GM11168 (cell line): ENCODE measurements around the gene CDK11A.
"Not testable (repeated sequence)": the region's sequence is repeated elsewhere in the genome, so short reads cannot be mapped to it uniquely, and the experiment has no call there.

Experiments used
- in situ Hi-C: fragments of 300-500 bp; cut with MboI; formaldehyde crosslinking; loops from one replicate; pipeline ENCODE4 v1.12.0; 2022; ENCODE audit warnings: low sequenced_read_pairs; ENCODE audit not compliant: unreplicated experiment

CDK11A gene

DNA sequence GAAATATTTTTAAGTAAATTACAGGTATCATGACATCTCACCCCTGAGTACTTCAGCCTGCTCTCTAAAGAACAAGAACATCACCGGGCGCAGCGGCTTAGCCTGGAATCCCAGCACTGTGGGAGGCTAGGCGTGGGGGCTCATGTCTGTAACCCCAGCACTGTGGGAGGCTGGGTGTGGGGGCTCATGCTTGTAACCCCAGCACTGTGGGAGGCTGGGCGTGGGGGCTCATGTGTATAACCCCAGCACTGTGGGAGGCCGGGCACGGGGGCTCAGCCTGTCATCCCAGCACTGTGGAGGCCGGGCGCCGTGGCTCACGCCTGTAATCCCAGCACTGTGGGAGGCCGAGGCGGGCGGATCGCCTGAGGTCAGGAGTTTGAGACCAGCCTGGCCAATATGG, 57.6 kb downstream of the CDK11A start:
- in situ Hi-C loops = no loop called here

DNA sequence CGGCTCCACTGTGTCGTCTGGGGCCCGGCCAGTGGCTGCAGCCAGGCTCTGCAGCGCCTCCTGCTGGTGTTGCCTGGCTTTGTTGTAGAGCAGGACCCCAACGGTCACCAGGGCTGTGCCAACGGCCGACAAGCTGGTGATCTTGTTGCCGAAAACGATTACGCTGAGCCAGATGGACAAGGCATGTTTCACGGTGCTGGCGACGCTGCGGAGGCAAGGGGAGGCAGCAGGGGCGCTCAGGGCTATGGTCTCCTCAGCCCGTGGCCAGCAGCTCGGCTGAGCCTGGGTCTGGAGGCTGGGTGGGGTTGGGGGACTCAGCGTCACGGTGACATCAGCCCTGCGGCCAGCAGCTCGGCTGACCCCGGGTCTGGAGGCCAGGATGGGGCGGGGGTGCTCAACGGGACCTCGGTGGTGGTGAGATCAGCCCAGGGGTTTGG, 58.3 kb downstream of the CDK11A start:
- in situ Hi-C loops = no loop called here

DNA sequence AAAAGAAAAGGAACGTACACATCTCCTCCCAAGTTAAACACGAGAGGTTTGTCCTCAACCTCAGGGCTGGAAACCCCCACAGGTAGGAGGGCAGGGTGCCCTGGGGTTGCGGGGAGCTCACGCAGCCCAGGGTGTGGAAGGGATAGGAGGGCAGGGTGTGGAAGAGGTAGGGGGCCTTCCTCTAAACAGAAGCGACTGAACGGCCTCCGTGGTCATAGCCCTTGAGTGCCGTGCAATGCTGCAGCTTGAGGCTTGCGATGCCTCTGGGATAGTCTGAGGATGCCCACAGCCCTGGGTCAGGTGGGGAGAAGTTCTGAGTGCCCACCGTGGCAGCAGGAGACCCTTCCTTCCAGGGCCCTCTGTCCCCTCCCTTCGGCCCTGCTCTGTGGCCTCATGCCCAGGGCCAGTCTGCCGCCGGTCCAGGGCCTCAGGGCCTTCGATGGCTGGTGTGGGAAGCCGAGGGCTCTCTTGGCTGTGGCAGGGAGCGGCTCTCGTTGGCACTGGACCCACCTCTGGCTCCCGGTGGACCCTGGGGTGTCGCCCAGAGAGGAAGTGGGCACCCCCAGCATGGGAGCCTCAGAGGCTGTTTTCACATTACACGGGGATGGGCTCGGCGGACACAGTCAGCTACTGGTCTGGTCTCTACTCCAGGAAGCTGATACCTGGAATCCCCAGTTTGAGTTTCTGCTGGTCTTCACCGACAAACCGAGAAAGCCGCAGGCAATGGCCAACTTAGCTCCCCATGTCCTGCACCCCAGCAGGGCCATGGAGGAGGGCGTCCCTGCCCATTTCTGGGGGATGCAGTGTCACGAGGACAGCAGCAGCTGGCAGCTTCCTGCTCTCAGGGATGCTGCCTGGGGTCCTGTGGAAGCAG, 59.0 kb downstream of the CDK11A start:
- in situ Hi-C loops = no loop called here

DNA sequence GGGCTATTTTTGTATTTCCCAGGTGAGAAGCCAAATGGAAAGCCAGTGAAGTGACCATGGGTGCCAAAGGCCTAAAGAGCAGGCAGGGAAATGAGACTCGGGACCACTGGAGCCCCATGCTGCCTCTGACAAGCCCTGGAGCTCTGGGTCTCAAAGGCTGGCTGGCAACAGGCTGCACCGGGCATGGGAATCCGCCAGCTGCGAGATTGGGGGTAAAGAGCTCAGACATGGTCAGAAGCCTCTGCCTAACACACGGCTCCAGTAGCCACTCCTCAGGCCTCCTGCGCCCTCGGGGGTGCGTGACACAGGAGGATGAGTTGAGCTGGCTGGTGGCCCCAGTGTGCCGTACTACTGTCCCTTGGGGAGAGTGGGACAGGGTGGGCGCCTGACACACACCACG, 59.8 kb downstream of the CDK11A start:
- in situ Hi-C loops = not testable (repeated sequence)

DNA sequence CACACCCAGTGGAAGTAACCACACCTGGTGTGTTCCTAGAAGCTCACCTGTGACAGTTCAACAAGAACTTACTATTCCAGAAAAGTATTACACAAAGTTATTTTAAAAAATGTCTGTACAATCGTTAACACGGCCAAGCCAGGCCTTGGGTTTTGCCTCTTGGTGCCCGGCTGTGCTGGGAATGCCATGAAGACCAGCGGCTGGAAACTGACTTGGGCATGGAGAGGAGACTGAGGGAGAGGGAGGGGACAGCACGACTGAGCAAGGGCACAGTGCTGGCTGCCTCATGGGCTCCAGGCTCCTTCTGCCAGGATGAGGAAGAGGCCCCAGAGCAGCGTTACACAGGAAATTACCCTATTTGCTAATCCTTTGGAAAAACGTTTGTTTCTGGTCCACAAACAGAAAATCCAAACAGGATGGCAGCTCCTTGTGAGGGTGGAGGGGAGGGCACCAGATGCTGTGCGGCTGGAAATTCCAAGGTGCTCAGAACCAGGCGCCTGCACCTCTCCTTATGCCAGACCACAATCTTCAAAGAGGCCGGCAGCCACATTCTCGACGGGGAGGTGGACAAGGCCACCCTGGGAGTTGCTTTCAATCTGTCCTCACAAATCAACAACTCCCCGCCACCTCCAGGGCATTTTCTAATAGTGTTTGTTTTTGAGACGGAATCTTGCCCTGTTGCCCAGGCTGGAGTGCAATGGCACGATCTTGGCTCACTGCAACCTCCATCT, 61.2 kb downstream of the CDK11A start:
- in situ Hi-C loops = not testable (repeated sequence)

DNA sequence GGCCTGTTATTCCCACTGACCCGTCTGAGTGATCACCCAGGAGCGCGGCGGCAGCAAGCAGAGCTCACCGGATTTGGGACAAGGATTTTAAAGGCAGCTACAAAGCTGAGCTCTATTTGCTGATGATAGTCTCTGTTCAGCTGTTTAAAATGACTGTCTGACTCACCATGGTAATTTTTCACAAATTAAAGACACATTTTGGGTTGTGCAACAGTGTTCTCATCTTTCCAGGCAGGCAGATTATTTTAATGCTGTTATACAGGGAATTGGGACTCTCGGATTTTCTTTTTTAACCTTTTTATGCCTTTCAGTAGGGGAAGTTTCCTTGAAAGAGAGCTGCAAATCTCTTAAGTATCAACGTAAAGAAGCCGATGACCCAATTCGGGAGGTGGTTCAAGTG, 61.8 kb downstream of the CDK11A start:
- in situ Hi-C loops = not testable (repeated sequence)

DNA sequence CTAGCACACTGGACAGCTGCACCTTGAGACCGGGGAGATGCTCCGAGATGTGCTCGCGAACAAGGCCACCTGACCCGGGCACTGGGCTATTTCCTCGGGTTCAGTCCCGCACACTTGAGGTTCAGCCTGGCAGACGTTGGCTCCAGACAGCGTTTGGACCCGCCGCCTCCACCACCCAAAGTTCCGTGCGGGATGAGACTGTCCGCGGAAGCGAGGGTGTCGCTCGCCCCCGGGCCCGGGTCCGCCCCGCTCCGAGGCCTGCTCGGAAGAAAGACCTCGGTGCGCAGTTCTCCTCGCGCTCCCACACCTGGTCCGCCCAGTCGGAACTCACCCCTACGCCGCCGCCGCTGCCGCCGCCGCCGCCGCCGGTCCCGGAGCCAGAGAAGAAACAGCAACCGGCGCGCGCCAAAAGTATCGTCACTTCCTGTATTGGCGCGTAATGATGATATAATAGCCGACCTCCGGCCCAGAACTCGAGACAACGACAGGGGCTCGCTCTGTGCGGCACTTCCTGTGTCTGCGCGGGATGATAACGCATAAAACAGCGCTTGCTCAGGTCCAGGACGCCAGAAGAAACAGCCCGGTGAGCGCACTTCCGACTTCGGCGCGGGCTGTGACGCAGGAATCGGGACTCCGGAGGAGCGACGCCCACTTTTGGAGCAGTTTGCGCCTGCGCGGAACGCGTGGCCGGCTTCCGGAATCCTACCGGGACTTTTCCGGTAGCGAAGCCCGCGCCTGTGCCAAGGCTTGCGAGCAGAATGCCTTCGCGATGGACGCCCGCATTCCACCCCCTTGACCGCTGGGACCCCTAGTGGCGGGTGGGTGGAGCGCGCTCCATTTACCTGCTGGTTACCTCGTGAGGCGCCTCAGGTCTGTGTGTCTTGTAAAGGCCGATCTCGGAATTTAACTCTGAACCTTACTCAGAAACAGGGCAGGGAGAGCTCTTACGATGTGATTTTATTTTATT, 65.3 kb downstream of the CDK11A start, which contains the start of gene CDK11B:
TSS of gene CDK11B (minus strand) at position 422 of the 967 bp plus-strand sequence. CDS start 1,519 bp downstream, outside the sequence.
- in situ Hi-C loops = loop anchor here (5.0 kb wide), 1 partner anchor 63 kb away; the partner anchor contains the start of gene CDK11A
